SK-N-MC (cell line): ENCODE results near the gene MIR17HG.

Experiments
- EZH2 ChIP-seq: fragments of 200-600 bp; sonication (generic); IDR thresholded peaks from one replicate; pipeline ENCODE4 v1.6.1; 2017; ENCODE audit warnings: antibody characterized with exemption
- POLR2AphosphoS5 ChIP-seq: IDR thresholded peaks from 2 replicates; pipeline ENCODE4 v1.6.1; 2012; ENCODE audit warnings: mild to moderate bottlenecking, low read depth, low read length, borderline replicate concordance

DNA sequence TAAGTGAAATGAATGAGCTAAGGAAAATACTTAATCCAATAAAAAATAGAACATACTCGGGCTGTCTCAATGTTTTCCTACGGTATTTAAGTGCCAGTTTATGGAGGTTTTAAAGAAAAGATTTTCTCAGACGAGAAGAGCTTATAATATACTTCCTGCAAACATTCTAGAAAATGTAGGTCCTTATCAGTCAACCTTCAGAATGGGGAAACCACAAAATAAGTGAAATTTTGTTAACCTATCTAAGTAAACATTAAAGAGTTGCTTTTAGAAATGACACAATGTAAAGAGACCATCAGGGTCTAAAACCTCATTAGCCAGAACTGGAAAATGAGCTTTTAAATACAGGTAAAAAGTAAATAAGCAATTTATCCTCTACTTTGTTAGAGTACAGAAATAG, 12.1 kb downstream of the MIR17HG start:
- no peak for TF ChIP-seq POLR2AphosphoS5
- TF ChIP-seq EZH2 = no peak
